HG03565 (cell line): ENCODE measurements around the gene C11orf87.

Experiments
- ATAC-seq: cut with Tn5 transposase; IDR thresholded peaks from one replicate; pipeline ENCODE4 v1.9.1; 2021; ENCODE audit warnings: mild to moderate bottlenecking, moderate library complexity; ENCODE audit not compliant: unreplicated experiment

The C11orf87 gene

DNA sequence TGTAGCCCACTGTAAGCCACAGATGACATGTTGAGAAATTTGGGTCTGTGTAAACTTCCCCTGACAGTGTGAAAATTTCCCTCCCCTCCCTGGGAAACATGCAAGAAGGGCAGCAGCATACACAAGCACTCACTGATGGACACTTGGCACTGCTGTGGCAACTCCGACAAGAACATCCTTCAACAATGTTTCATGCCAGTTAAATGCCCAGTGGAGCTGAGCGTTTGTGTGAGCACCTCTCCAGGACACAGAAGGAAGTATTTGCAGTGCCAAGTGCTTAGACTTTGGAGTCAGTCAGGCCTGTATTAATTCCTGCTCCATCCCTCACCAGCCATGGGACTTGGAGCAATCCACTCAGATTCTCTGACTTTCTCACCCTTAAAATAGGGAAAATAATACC lies 17.7 kb downstream of the C11orf87 start:
- no peak for ATAC-seq

- no peak for ATAC-seq
Observed at GRCh38 chr11:109443052-109443451, 21.1 kb downstream of the C11orf87 start.

GRCh38 chr11:109454857-109455256 lies 32.9 kb downstream of the C11orf87 start:
- ATAC-seq: no peak
